HEK293 (cell line): ENCODE data around the gene GRID2.

Experiments used
- CTCF ChIA-PET: fragments of 350-600 bp; formaldehyde crosslinking; extraction: SDS; loops from one replicate; lab custom pipeline; 2021; ENCODE audit warnings: antibody characterized with exemption; lab: Yijun Ruan, JAX
- POLR2A ChIA-PET: fragments of 300-600 bp; formaldehyde crosslinking; extraction: SDS; loops from one replicate; lab custom pipeline; 2020; ENCODE audit warnings: antibody characterized with exemption, inconsistent platforms; lab: Yijun Ruan, JAX
- H3K27ac ChIP-seq: fragments of 200-500 bp; sonication (Bioruptor generic); 2 replicates; pipeline ENCODE4 v1.5.1; 2014; ENCODE audit warnings: low read depth, low read length, control low read depth, inconsistent platforms; ENCODE audit errors: extremely low read depth
- H3K36me3 ChIP-seq, 2 experiments: fragments of 200-500 bp in 1 of 2; sonication (Bioruptor generic) in 1 of 2; 1 replicate in 1 of 2; 2 replicates in 1 of 2; pipeline ENCODE4 v1.5.1; 2014 to 2017; ENCODE audit warnings: inconsistent platforms in 2 of 2, low read length in 2 of 2; ENCODE audit not compliant: control insufficient read depth in 2 of 2, insufficient read depth in 1 of 2
- H3K4me1 ChIP-seq: fragments of 200-500 bp; sonication (Bioruptor generic); 2 replicates; pipeline ENCODE4 v1.5.1; 2014; ENCODE audit warnings: mild to moderate bottlenecking, low read length, inconsistent platforms; ENCODE audit not compliant: control insufficient read depth, insufficient read depth
- H3K4me3 ChIP-seq: 2 replicates; pipeline ENCODE4 v1.5.1; 2011; ENCODE audit warnings: low read depth, mild to moderate bottlenecking, control low read depth, low read length, moderate library complexity
- H3K9me3 ChIP-seq: fragments of 200-500 bp; sonication (Bioruptor generic); 2 replicates; pipeline ENCODE4 v1.5.1; 2014; ENCODE audit warnings: low read depth, low read length, inconsistent platforms; ENCODE audit not compliant: control insufficient read depth, insufficient read depth
- EGR2 ChIP-seq: fragments of 450-650 bp; formaldehyde crosslinking; IDR thresholded peaks from 2 replicates; pipeline ENCODE4 v1.5.1; 2016; ENCODE audit warnings: low read depth, missing biosample characterization, missing genetic modification characterization
- GLIS1 ChIP-seq: fragments of 450-650 bp; formaldehyde crosslinking; IDR thresholded peaks from 2 replicates; pipeline ENCODE4 v1.5.1; 2016; ENCODE audit warnings: missing biosample characterization, missing genetic modification characterization
- HOXC10 ChIP-seq: sonication (generic); formaldehyde crosslinking; IDR thresholded peaks from 2 replicates; pipeline ENCODE4 v1.8.1; 2023; ENCODE audit warnings: mild to moderate bottlenecking, missing genetic modification reagents
- HOXD13 ChIP-seq: sonication (generic); formaldehyde crosslinking; IDR thresholded peaks from 2 replicates; pipeline ENCODE4 v1.8.0; 2022; ENCODE audit warnings: missing genetic modification reagents, borderline replicate concordance
- KLF9 ChIP-seq: fragments of 450-650 bp; formaldehyde crosslinking; IDR thresholded peaks from 2 replicates; pipeline ENCODE4 v1.5.1; 2016; ENCODE audit warnings: missing biosample characterization, missing genetic modification characterization, low read depth
- SCRT1 ChIP-seq: fragments of 450-650 bp; formaldehyde crosslinking; IDR thresholded peaks from 2 replicates; pipeline ENCODE4 v1.5.1; 2016; ENCODE audit warnings: missing biosample characterization, missing genetic modification characterization, borderline replicate concordance
- ZBTB1 ChIP-seq: fragments of 450-650 bp; formaldehyde crosslinking; IDR thresholded peaks from 2 replicates; pipeline ENCODE4 v1.5.1; 2016; ENCODE audit warnings: missing biosample characterization, missing genetic modification characterization
- ZBTB10 ChIP-seq: fragments of 450-650 bp; formaldehyde crosslinking; IDR thresholded peaks from 2 replicates; pipeline ENCODE4 v1.5.1; 2016; ENCODE audit warnings: missing biosample characterization, missing genetic modification characterization
- ZBTB26 ChIP-seq: fragments of 450-650 bp; formaldehyde crosslinking; optimal IDR thresholded peaks from 2 replicates; pipeline ENCODE3; 2016; ENCODE audit warnings: missing biosample characterization, mild to moderate bottlenecking, missing genetic modification characterization
- ZBTB7A ChIP-seq: fragments of 450-650 bp; formaldehyde crosslinking; IDR thresholded peaks from 2 replicates; pipeline ENCODE4 v1.5.1; 2016; ENCODE audit warnings: low read depth, missing biosample characterization, missing genetic modification characterization
- ZBTB8A ChIP-seq: fragments of 450-650 bp; formaldehyde crosslinking; IDR thresholded peaks from 2 replicates; pipeline ENCODE4 v1.5.1; 2016; ENCODE audit warnings: missing biosample characterization, missing genetic modification characterization
- ZNF114 ChIP-seq: fragments of 450-650 bp; formaldehyde crosslinking; IDR thresholded peaks from 2 replicates; pipeline ENCODE4 v1.5.0; 2017; ENCODE audit warnings: missing biosample characterization, missing genetic modification characterization
- ZNF132 ChIP-seq: fragments of 450-650 bp; formaldehyde crosslinking; IDR thresholded peaks from 2 replicates; pipeline ENCODE4 v1.5.1; 2017; ENCODE audit warnings: missing biosample characterization, missing genetic modification characterization, borderline replicate concordance
- ZNF133 ChIP-seq: fragments of 450-650 bp; formaldehyde crosslinking; IDR thresholded peaks from 2 replicates; pipeline ENCODE4 v1.5.1; 2016; ENCODE audit warnings: missing biosample characterization, missing genetic modification characterization
- ZNF146 ChIP-seq: fragments of 450-650 bp; formaldehyde crosslinking; IDR thresholded peaks from 2 replicates; pipeline ENCODE4 v1.5.1; 2016; ENCODE audit warnings: missing biosample characterization, missing genetic modification characterization
- ZNF184 ChIP-seq: fragments of 450-650 bp; IDR thresholded peaks from 2 replicates; pipeline ENCODE4 v1.5.1; 2018; ENCODE audit warnings: missing biosample characterization, mild to moderate bottlenecking, missing genetic modification characterization
- ZNF19 ChIP-seq: fragments of 450-650 bp; formaldehyde crosslinking; IDR thresholded peaks from 2 replicates; pipeline ENCODE4; 2016; ENCODE audit warnings: missing biosample characterization, missing genetic modification characterization, low read depth
- ZNF274 ChIP-seq, 2 experiments: fragments of 200-500 bp in 1 of 2; fragments of 450-650 bp in 1 of 2; sonication (Bioruptor generic) in 1 of 2; formaldehyde crosslinking in 1 of 2; IDR thresholded peaks; 2 replicates each; pipeline versions ENCODE4 v1.5.1 to v1.6.1; 2014 to 2016; ENCODE audit warnings: borderline replicate concordance in 1 of 2, inconsistent platforms in 1 of 2, low read length in 1 of 2, missing biosample characterization in 1 of 2, missing genetic modification characterization in 1 of 2
- ZNF37A ChIP-seq: fragments of 450-650 bp; IDR thresholded peaks from 2 replicates; pipeline ENCODE4 v1.5.1; 2018; ENCODE audit warnings: missing biosample characterization, missing genetic modification characterization
- ZNF473 ChIP-seq: fragments of 450-650 bp; formaldehyde crosslinking; IDR thresholded peaks from 2 replicates; pipeline ENCODE4 v1.5.1; 2017; ENCODE audit warnings: missing biosample characterization, missing genetic modification characterization
- ZNF580 ChIP-seq: fragments of 450-650 bp; formaldehyde crosslinking; IDR thresholded peaks from 2 replicates; pipeline ENCODE4 v1.5.1; 2016; ENCODE audit warnings: missing biosample characterization, missing genetic modification characterization
- ZNF596 ChIP-seq: fragments of 450-650 bp; IDR thresholded peaks from 2 replicates; pipeline ENCODE4 v1.5.0; 2018; ENCODE audit warnings: missing biosample characterization, mild to moderate bottlenecking, missing genetic modification characterization, moderate library complexity
- ZNF610 ChIP-seq: fragments of 450-650 bp; formaldehyde crosslinking; IDR thresholded peaks from 2 replicates; pipeline ENCODE4 v1.5.1; 2016; ENCODE audit warnings: missing biosample characterization, missing genetic modification characterization, borderline replicate concordance
- ZNF624 ChIP-seq: fragments of 450-650 bp; formaldehyde crosslinking; IDR thresholded peaks from 2 replicates; pipeline ENCODE4 v1.5.1; 2017; ENCODE audit warnings: missing biosample characterization, missing genetic modification characterization
- ZNF626 ChIP-seq: fragments of 450-650 bp; sonication (Bioruptor Pico); formaldehyde crosslinking; IDR thresholded peaks from 2 replicates; pipeline ENCODE4 v1.5.1; 2018; ENCODE audit warnings: missing biosample characterization, missing genetic modification characterization, inconsistent platforms
- ZNF639 ChIP-seq: fragments of 450-650 bp; formaldehyde crosslinking; IDR thresholded peaks from 2 replicates; pipeline ENCODE4 v1.5.1; 2016; ENCODE audit warnings: missing biosample characterization, missing genetic modification characterization
- ZNF670 ChIP-seq: fragments of 450-650 bp; formaldehyde crosslinking; IDR thresholded peaks from 2 replicates; pipeline ENCODE4 v1.5.1; 2016; ENCODE audit warnings: missing biosample characterization, missing genetic modification characterization, low read depth
- ZNF677 ChIP-seq: fragments of 450-650 bp; IDR thresholded peaks from 2 replicates; pipeline ENCODE4 v1.5.0; 2018; ENCODE audit warnings: missing biosample characterization, mild to moderate bottlenecking, missing genetic modification characterization, moderate library complexity

GRID2 gene

GRCh38 chr4:93373893-93374860, 1070.4 kb downstream of the GRID2 start (continued):
- TF ChIP-seq EGR2, result no peak
- no peak for TF ChIP-seq ZNF626 (tag by site-specific recombination)
- TF ChIP-seq GLIS1 (tag by site-specific recombination), result no peak
- TF ChIP-seq ZBTB1 (tag by site-specific recombination), result no peak
- TF ChIP-seq ZNF37A (tag by site-specific recombination), result no peak
- no peak for TF ChIP-seq ZNF473 (tag by site-specific recombination)

- Histone ChIP-seq H3K27ac (no peak overlapping the region), H3K36me3 (no peaks in the 10 kb centered on the region), H3K4me3 (no peak overlapping the region), H3K9me3 (no peaks in the 10 kb centered on the region), H3K4me1 (no peaks in the 10 kb centered on the region)
- ChIA-PET CTCF (no interaction called here), POLR2A (no interaction called here)
- no peak for TF ChIP-seq HOXD13 (CRISPR knock-in tag)
- no peak for TF ChIP-seq ZNF610 (tag by site-specific recombination)
- TF ChIP-seq ZBTB7A (tag by site-specific recombination), result no peak
- no peak for TF ChIP-seq ZNF624
- no peak for TF ChIP-seq ZNF670
- TF ChIP-seq ZNF677 (tag by site-specific recombination), result no peak
- TF ChIP-seq ZNF596 (tag by site-specific recombination), result no peak
- no peak for TF ChIP-seq ZNF580 (tag by site-specific recombination)
These were observed 1080.5 kb downstream of the GRID2 start for GRCh38 chr4:93384241-93384640.

GRCh38 chr4:93384887-93385286, 1081.1 kb downstream of the GRID2 start:
- ChIA-PET CTCF (interaction anchor here (0.6 kb wide), 1 partner anchor 1735 kb away, joined by 3 read pairs; no protein-coding TSS in a partner anchor), POLR2A (no interaction called here)
- no peak overlapping the region for H3K27ac ChIP-seq
- no peaks in the 10 kb centered on the region for H3K36me3 ChIP-seq
- no peaks in the 10 kb centered on the region for H3K9me3 ChIP-seq
- no peak overlapping the region for H3K4me3 ChIP-seq
- H3K4me1 ChIP-seq, result no peaks in the 10 kb centered on the region
- TF ChIP-seq ZNF133 (tag by site-specific recombination), result no peak
- TF ChIP-seq ZNF184, result no peak
- TF ChIP-seq ZNF146 (tag by site-specific recombination), result no peak
- no peak for TF ChIP-seq HOXC10 (CRISPR knock-in tag)
- TF ChIP-seq ZNF114 (tag by site-specific recombination), result no peak
- TF ChIP-seq ZNF132, result no peak
- no peak for TF ChIP-seq ZNF639 (tag by site-specific recombination)
- TF ChIP-seq ZNF19 (tag by site-specific recombination), result no peak
- no peak for TF ChIP-seq SCRT1 (tag by site-specific recombination)
- TF ChIP-seq ZBTB26 (tag by site-specific recombination), result no peak
- TF ChIP-seq ZBTB10, result no peak
- no peak for TF ChIP-seq ZNF274 (IDR thresholded peaks at IDR 0.05; ENCODE audit: low read length)
- TF ChIP-seq ZNF274 (tag by site-specific recombination; IDR thresholded peaks at IDR 0.05; ENCODE audit: borderline replicate concordance), result no peak
- no peak for TF ChIP-seq KLF9
- TF ChIP-seq ZBTB8A (tag by site-specific recombination), result no peak
